ENCODE measurements around the gene RPS15.
A peak's percentile ranks its signal among the peaks of the same experiment; 100 is the strongest.

Gene RPS15

DNA sequence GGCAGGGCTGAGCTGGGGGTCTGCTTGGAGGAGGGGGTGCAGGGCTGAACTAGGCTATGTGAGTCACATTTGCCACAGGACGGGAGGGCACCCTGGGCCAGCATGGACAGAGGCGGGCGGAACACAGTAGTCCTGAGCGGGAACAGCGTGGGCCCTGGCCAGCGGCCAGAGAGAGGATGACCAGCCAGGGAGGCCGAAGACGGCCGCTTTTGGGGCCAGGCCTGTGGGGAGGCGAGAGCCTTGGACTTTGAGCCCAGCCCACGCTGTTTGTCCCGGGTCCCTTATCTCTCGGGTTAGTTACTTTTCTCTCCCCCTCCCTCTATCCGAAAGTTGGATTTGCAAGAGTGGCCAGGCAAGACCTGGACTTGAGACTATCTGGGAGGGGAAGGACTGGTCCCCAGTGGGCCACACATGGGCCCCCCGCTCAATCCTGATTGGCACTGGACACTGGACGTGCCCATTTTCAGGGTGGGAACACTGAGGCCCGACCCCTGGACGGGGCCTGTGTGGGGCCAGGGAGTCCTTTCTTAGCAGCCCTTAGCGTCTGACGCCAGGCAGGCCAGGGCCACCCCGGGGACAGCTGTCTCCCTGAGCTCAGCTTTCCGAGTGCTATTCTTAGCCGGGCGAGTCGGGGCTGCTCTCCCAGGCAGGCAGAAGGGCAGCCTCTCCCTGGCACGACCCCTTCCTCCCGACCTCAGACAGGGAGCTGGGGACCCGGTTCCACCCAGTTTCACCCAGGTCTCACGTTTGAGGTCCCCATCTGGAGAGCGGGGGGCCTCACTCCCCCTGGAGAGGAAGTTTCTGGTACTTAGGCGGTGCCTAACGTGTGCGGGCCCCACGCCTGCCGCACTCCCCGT, 37.7 kb upstream of the RPS15 start:
- no peak overlapping the region for H3K9ac ChIP-seq (ENCODE audit: low read length)
- 0 out of 2 replicates have a peak, but pooled peaks cover 2% of the 10 kb centered on the region for H3K27me3 ChIP-seq (ENCODE audit: low read depth, low read length)
- no peak overlapping the region for H3K27ac ChIP-seq (ENCODE audit: low read length)
- H3K4me1 ChIP-seq (ENCODE audit: low read length) = peaks cover 6% of the 10 kb centered on the region
- no peaks in the 10 kb centered on the region for H3K9me3 ChIP-seq (ENCODE audit: insufficient read depth, low read length)
- H3K4me3 ChIP-seq (ENCODE audit: low read length) = no peak overlapping the region
- no peaks in the 10 kb centered on the region for H3K36me3 ChIP-seq (replicated peaks; ENCODE audit: low read depth, low read length)
- H3K79me2 ChIP-seq (ENCODE audit: low read length) = no peaks in the 10 kb centered on the region
- no peak overlapping the region for H3K4me2 ChIP-seq (ENCODE audit: low read length)
- H2AFZ ChIP-seq (ENCODE audit: low read depth, low read length) = no peak overlapping the region
- H4K20me1 ChIP-seq (ENCODE audit: insufficient read depth, low read length) = no peaks in the 10 kb centered on the region; the same call in 1 of the 2 replicates
- no peak for TF ChIP-seq EZH2phosphoT487 (IDR thresholded peaks at IDR 0.05; ENCODE audit: low read depth)
- TF ChIP-seq, protein P1, sequence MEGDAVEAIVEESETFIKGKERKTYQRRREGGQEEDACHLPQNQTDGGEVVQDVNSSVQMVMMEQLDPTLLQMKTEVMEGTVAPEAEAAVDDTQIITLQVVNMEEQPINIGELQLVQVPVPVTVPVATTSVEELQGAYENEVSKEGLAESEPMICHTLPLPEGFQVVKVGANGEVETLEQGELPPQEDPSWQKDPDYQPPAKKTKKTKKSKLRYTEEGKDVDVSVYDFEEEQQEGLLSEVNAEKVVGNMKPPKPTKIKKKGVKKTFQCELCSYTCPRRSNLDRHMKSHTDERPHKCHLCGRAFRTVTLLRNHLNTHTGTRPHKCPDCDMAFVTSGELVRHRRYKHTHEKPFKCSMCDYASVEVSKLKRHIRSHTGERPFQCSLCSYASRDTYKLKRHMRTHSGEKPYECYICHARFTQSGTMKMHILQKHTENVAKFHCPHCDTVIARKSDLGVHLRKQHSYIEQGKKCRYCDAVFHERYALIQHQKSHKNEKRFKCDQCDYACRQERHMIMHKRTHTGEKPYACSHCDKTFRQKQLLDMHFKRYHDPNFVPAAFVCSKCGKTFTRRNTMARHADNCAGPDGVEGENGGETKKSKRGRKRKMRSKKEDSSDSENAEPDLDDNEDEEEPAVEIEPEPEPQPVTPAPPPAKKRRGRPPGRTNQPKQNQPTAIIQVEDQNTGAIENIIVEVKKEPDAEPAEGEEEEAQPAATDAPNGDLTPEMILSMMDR (IDR thresholded peaks at IDR 0.05; ENCODE audit: low read depth, low read length) = no peak

DNA sequence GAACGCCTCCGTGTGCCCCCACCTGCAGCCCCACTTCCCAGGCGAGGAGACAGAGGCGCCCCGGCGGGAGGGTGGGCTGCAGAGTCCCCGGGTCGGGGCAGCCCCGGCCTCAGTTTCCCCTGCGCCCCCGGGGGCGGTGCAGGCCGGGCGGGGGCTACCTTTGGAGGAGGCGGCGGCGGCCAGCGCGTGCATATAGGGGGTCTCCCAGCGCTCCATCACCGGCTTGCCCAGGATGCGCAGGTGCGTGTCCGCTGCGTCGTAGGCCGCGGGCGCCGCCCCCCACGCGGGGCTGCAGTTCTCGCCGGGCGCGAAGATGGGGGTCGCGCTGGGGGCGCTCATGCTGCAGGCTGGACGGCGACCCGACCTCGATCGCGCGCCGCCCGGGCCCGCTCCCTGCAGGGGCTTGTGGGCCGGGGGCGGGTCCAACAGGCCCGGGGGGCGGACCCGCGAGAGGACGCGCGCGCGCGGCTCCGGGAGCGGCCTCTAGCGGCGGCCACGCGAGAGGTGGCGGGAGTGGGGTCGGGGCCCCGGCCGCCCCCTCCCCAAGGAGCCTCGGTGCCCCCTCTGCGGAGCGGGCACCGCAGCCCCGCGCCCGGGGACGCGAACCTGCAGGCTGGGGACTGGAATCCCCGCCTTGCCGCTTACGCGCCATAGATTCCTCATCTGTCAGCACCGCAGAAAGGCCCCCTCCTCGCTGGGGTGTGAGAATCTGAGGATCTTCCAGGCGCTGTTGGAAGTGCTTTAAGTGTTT, 36.9 kb upstream of the RPS15 start, which contains the start of gene GAMT:
GAMT (minus strand) TSS at position 405 of the 751 bp plus-strand sequence; CDS start at position 339, 66 bp downstream.
- Histone ChIP-seq H3K79me2 (ENCODE audit: low read length) (no peaks in the 10 kb centered on the region), H4K20me1 (ENCODE audit: insufficient read depth, low read length) (no peaks in the 10 kb centered on the region), H2AFZ (ENCODE audit: low read depth, low read length) (no peak within 1 kb of the TSS; the same call in 1 of the 2 replicates), H3K9ac (ENCODE audit: low read length) (no peak within 1 kb of the TSS), H3K4me3 (ENCODE audit: low read length) (peak within 1 kb of the TSS; percentile 56; the same call in 1 of the 2 replicates), H3K4me1 (ENCODE audit: low read length) (peaks cover 9% of the 10 kb centered on the region), H3K4me2 (ENCODE audit: low read length) (peak within 1 kb of the TSS; percentile 48), H3K27me3 (ENCODE audit: low read depth, low read length) (0 out of 2 replicates have a peak, but pooled peaks cover 2% of the 10 kb centered on the region), H3K9me3 (ENCODE audit: insufficient read depth, low read length) (no peaks in the 10 kb centered on the region), H3K27ac (ENCODE audit: low read length) (no peak within 1 kb of the TSS), H3K36me3 (replicated peaks; ENCODE audit: low read depth, low read length) (no peaks in the 10 kb centered on the region)
- TF ChIP-seq EZH2phosphoT487 (IDR thresholded peaks at IDR 0.05; ENCODE audit: low read depth) = no peak
- TF ChIP-seq, protein P1 (IDR thresholded peaks at IDR 0.05; ENCODE audit: low read depth, low read length) = no peak

DNA sequence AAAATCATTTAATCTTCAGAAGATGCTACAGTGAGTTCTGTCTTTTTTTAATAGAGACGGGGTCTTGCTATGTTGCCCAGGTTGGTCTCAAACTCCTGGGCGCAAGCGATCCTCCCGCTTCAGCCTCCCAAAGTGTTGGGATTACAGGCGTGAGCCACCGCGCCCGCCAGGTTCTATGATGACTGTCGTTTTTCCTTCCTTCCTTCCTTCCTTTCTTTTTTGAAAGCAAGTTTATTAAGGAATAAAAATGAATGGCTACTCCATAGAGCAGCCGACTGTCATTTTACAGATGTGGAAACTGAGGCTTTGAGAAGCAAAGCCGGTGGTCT, 36.3 kb upstream of the RPS15 start:
- Histone ChIP-seq H3K27me3 (ENCODE audit: low read depth, low read length) (0 out of 2 replicates have a peak, but pooled peaks cover 2% of the 10 kb centered on the region), H2AFZ (ENCODE audit: low read depth, low read length) (no peak overlapping the region), H3K79me2 (ENCODE audit: low read length) (no peaks in the 10 kb centered on the region), H3K4me2 (ENCODE audit: low read length) (0 out of 2 replicates have a peak overlapping the region, but pooled peaks have one; percentile 48), H3K4me3 (ENCODE audit: low read length) (no peak overlapping the region), H3K4me1 (ENCODE audit: low read length) (peaks cover 12% of the 10 kb centered on the region), H3K9me3 (ENCODE audit: insufficient read depth, low read length) (no peaks in the 10 kb centered on the region), H3K9ac (ENCODE audit: low read length) (no peak overlapping the region), H3K36me3 (replicated peaks; ENCODE audit: low read depth, low read length) (no peaks in the 10 kb centered on the region), H4K20me1 (ENCODE audit: insufficient read depth, low read length) (no peaks in the 10 kb centered on the region), H3K27ac (ENCODE audit: low read length) (no peak overlapping the region)
- TF ChIP-seq, protein P1 (IDR thresholded peaks at IDR 0.05; ENCODE audit: low read depth, low read length) = no peak
- TF ChIP-seq EZH2phosphoT487 (IDR thresholded peaks at IDR 0.05; ENCODE audit: low read depth) = no peak
